ENCODE results near the gene GTF2F1.
"Not testable (repeated sequence)": the region's sequence is repeated elsewhere in the genome, so short reads cannot be mapped to it uniquely, and the experiment has no call there.

GTF2F1 gene

DNA sequence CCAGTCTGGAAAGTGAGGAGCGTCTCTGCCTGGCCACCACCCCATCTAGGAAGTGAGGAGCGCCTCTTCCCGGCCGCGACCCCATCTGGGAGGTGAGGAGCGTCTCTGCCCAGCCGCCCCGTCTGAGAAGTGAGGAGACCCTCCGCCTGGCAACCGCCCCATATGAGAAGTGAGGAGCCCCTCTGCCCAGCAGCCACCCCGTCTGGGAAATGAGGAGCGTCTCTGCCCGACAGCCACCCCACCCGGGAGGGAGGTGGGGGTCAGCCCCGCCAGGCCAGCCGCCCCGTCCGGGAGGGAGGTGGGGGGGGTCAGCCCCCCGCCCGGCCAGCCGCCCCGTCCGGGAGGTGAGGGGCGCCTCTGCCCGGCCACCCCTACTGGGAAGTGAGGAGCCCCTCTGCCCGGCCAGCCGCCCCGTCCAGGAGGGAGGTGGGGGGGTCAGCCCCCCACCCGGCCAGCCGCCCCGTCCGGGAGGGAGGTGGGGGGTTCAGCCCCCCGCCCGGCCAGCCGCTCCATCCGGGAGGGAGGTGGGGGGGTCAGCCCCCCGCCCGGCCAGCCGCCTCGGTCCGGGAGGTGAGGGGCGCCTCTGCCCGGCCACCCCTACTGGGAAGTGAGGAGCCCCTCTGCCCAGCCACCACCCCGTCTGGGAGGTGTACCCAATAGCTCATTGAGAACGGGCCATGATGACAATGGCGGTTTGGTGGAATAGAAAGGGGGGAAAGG is 37.5 kb downstream of the GTF2F1 start:
- not testable (repeated sequence) for DNase-seq

DNA sequence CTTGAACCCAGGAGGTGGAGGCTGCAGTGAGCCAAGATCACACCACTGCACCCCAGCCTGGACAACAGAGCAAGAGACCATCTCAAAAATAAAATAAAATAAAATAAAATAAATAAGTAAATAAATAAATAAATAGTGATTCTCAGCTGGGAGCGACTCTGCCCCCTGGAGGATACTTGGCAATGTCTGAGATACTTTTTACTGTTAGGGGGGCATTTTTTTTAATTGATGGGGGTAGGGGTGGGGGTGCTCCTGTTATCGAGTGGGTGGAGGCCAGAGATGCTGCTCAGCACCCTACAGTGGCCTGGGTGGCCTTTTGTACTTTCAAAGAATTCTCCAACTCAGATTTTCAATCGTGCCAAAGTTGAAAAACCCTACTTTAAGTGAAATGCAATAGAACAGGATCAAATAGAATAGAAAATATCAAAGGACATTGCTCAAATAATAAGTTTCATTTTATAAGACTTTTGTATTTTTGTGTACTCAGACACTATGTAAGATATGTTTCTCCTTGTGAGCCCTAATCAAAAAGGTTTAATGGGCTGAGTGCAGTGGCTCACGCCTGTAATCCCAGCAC is 38.8 kb downstream of the GTF2F1 start:
- no peak for DNase-seq

DNA sequence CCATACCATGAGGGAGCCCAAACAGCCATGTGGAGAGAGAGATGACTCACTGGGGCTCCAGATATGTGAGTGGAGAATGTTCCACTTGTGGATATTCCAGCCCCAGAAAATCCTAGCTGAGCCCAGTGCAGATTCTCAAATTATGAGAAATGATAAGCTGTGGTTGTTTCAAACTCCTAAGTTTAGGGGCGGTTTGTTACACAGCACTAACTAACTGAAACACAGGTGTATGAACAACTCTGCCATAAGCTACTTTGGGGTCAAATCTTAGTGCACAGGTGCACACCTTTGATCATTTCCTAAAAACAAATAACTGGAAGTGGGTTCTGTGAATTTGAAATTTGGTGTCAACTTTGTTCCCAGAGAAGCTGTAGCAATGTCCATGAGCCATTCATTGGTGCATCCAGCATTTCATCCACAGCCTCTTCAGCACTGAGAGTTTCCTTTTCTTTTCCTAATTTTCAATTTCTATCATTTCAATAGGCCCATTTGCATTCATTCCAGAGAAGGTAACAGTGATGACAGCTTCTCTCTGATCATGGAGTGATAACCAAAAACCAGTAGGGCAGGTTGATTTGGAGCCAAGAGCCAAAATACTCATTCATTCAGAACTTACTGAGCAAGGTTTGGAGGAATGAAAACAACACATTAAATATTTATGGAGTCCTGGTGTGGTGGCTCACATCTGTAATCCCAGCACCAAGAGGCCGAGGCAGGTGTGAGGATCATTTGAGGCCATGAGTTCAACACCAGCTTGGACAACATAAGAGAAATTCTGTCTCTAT is 40.4 kb downstream of the GTF2F1 start:
- DNase-seq: no peak

DNA sequence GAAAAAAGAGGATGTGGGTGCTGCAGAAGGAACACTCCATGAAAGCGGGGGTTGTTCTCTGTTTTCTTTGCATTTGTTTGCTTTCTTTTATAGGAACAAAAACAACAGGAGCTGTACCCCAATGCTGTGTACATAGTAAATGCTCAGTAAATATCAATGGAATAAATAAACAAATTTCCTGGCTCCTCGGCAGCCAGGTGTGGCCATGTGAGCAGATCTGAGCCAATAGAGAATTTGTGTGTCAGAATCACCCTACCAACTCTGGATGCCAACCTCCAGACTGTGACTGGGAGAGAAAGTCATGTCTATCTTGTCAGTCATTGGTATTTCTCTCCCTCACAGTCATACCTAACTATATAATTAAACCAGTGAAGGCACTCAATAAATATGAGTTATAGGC is 42.3 kb downstream of the GTF2F1 start:
- DNase-seq: no peak

DNA sequence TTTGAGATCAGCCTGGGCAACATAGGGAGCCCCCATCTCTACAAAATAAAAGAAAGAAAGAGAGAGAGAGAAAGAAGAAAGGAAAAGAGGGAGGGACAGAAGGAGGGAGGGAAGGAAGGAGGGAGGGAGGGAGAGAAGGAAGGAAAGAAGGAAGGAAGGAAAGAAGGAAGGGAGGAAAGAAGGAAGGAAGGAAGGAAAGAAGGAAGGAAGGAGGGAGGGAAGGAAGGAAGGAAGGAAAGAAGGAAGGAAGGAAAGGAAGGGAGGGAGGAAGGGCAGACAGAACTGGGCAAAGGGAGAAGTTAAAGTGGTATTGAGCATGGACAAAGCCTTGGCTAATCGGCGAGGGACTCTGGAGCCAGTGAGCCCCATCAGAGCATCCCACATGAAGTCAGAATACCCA is 43.7 kb downstream of the GTF2F1 start:
- DNase-seq: not testable (repeated sequence)

DNA sequence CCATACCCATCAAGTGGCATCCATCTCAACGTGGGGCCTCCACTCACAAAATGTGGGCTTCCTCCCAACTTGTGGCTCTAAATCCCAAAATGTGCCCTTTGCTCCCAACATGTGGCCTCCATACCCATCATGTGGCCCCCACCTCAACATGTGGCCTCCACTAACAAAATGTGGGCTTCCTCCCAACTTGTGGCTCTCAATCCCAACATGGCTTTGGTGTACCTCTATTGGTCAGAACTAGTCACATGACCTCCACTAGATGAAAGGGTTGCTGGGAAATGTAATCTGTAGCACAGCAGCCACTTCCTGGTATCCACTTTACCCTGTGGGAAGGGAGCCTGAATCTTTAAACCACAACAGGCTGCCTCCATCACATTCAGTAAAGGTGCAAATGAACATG is 49.5 kb downstream of the GTF2F1 start:
- DNase-seq: no peak

DNA sequence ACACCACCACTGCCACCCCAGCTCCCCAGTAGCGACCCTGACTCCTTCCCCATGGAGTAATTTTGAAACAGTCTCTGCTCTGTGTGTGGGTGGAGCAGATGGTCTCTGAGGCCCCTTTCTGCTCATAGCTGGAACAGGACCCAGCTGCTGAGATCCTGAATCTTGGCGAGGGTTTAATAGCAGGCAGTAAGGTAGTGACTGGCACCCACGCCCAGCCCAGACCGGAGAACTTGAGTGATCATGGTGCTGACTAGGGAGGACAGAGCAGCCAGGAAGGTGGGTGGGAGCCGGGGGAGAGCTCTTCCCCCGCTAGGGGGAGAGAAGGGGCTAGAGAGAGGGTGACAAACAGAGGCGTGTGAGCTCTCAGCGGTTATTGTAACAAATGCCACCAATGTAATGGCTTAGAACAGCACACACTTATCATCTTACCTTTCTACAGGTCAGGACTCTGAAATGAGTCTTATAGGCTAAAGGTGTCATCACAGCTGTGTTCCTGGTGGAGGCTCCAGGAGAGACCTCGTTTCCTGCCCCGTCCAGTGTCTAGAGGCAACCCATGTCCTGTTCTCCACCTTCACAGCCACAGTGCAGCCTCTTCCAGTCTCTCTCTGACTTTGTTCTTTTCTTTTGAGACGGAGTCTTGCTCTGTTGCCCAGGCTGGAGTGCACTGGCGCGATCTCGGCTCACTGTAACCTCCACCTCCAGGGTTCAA is 52.3 kb downstream of the GTF2F1 start:
- DNase-seq: no peak

DNA sequence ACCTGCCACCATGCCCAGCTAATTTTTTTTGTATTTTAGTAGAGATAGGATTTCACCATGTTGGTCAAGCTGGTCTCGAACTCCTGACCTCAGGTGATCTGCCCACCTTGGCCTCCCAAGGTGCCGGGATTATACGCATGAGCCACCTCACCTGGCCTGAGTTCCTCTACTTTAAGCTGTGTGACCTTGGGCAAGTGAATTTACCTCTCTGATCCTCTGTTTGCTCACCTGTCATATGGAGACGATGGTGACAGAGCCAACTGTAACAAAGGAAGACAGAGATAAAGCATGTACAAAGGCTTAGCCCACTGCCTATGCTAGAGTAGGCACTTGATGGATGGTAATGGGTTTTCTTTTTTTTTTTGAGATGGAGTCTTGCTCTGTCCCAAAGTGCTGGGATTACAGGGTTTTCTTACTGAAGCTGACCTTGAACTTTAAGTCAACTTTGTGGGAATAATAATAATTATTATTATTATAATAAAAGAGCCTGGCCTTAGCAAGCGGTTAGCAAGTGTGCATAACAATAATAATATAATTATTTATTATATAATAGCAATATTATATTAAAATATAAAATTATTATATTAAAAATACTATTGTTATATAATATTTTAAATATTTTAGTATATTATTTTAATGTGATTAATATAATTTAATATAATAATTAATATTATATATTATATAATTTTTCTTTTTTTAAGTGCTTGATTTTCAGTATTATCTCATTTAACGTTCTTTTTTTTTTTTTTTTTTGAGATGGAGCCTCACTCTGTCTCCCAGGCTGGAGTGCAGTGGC is 58.3 kb downstream of the GTF2F1 start:
- DNase-seq: no peak

DNA sequence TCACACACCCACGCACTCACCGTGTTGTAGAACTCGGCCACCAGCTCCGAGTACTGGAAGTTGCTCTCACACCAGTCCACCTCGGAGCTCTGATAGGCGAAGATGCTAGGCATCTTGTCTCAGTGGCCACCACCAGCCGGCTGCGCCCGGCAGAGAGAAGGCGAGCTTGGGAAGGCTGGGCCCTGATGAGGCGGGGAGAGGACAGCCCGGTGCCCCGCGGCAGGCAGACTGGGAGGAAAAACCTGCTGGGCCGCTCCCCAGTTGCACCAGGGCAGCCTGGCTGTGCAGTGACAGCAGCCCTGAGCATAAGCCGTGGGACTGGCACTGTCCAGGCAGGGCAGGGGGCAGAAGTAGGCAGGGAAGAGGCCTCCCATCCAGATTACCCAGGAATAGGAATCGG is 59.5 kb downstream of the GTF2F1 start, which contains the start of gene ACER1:
ACER1 (minus strand) TSS at position 174 of the 400 bp plus-strand sequence; CDS start at position 113, 61 bp downstream.
- no peak for DNase-seq
